ENCODE data around the gene MED8. TPM values are rescaled to one million over a fixed set of nuclear protein-coding genes. Genes with fewer than 3 reads are reported as not detected.

The MED8 gene
- total RNA-seq, 3 donors from 2014 or later: 35.8 to 39.6 (median 38.3) TPM

GRCh38 chr1:43432171-43432860 is 42.7 kb upstream of the MED8 start:
- TF ChIP-seq CTCF (IDR thresholded peaks at IDR 0.05): no peak
- DNase-seq (peak in 1 of 3 donors; percentile 17), ATAC-seq (no peak)
- Histone ChIP-seq H3K4me1 (ENCODE audit: low read depth) (no peaks in the 10 kb centered on the region), H3K4me3 (no peak overlapping the region), H3K36me3 (ENCODE audit: low read depth) (no peaks in the 10 kb centered on the region), H3K9me3 (no peaks in the 10 kb centered on the region)
- intact Hi-C loops (cut with DNase I, micrococcal nuclease): no loop called here

GRCh38 chr1:43431676-43432075 is 42.1 kb upstream of the MED8 start:
- H3K36me3 ChIP-seq (ENCODE audit: low read depth): no peaks in the 10 kb centered on the region
- intact Hi-C loops (cut with DNase I, micrococcal nuclease): no loop called here
- no peaks in the 10 kb centered on the region for H3K4me1 ChIP-seq (ENCODE audit: low read depth)
- no peak for ATAC-seq
- H3K4me3 ChIP-seq: no peak overlapping the region
- TF ChIP-seq CTCF (IDR thresholded peaks at IDR 0.05): no peak
- DNase-seq: no peak
- H3K9me3 ChIP-seq: no peaks in the 10 kb centered on the region

- no peak for ATAC-seq
- Histone ChIP-seq H3K4me1 (ENCODE audit: low read depth) (no peaks in the 10 kb centered on the region), H3K9me3 (no peaks in the 10 kb centered on the region), H3K36me3 (ENCODE audit: low read depth) (no peaks in the 10 kb centered on the region), H3K4me3 (no peak overlapping the region)
- intact Hi-C loops (cut with DNase I, micrococcal nuclease): no loop called here
- no peak for DNase-seq
- TF ChIP-seq CTCF (IDR thresholded peaks at IDR 0.05): no peak
Measured at GRCh38 chr1:43430831-43431230, 41.2 kb upstream of the MED8 start.

- no peak overlapping the region for H3K4me3 ChIP-seq
- H3K36me3 ChIP-seq (ENCODE audit: low read depth): no peaks in the 10 kb centered on the region
- intact Hi-C loops (cut with DNase I, micrococcal nuclease): no loop called here
- H3K4me1 ChIP-seq (ENCODE audit: low read depth): no peaks in the 10 kb centered on the region
- no peak for TF ChIP-seq CTCF (IDR thresholded peaks at IDR 0.05)
- DNase-seq (no peak), ATAC-seq (no peak)
- H3K9me3 ChIP-seq: no peaks in the 10 kb centered on the region
Measured at GRCh38 chr1:43427941-43428340, 38.3 kb upstream of the MED8 start.

- ATAC-seq: no peak
- no peak for DNase-seq
Measured at GRCh38 chr1:43427524-43427923, 37.9 kb upstream of the MED8 start.

More at GRCh38 chr1:43427524-43427923, 37.9 kb upstream of the MED8 start:
- intact Hi-C loops (cut with DNase I, micrococcal nuclease): no loop called here
- no peaks in the 10 kb centered on the region for H3K4me1 ChIP-seq (ENCODE audit: low read depth)
- no peak overlapping the region for H3K4me3 ChIP-seq
- no peaks in the 10 kb centered on the region for H3K36me3 ChIP-seq (ENCODE audit: low read depth)
- no peaks in the 10 kb centered on the region for H3K9me3 ChIP-seq
- TF ChIP-seq CTCF (IDR thresholded peaks at IDR 0.05): no peak
